HPDE6-E6E7 (cell line): Measurements from ENCODE around the gene CYB5RL.

Source experiments
- DNase-seq: peaks from one replicate; pipeline ENCODE4 v3.0.0; 2011; ENCODE audit warnings: missing footprints; ENCODE audit errors: extremely low spot score

CYB5RL gene

DNA sequence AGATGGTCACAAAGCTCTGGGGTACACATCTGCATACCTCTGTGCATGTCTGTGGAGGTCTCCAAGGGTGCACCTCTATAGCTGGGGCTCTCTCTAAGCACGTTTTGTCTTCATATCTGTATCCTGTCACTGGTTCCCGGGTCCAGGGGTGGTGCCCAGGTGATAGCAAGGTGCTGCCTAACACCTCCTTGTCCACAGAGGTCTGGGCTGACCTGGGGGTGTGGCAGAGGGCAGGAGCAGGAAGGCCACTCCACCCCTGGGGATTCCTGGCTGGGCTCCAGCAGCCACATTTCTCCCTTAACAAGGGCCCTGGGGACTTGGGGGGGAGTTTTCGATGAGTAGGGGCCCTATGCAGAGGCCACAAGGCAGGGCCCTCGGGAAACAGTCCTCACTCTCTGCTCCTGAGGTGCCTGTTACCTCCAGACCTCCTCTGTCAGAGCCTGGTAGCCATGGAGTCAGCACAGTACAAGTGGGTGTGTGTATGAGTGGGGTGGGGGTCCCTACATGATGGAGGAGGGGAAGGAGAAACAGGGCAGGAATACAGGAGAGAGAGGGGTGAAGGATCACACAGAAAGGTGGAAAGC, 40.0 kb downstream of the CYB5RL start:
- no peak for DNase-seq

DNA sequence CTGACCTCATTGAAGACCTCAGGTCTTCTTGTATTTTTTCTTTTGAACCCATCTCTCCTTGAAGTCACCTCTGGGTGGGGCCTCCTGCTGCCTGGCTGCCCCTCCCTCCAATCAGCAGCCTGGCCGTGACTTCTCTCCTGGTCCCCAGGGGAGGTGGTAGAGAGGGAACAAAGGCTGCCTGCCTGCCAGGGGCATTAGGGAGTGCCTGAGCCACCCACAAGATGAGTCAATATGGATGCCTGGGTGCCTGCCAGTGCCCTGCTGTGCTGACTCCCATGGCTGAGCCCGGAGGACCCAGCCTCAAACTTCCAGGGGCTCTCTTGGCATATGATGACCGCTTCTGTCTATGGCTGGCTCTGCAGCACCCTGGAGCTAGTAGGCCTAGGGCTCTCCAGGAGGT, 41.8 kb downstream of the CYB5RL start:
- peak; percentile 53 for DNase-seq

DNA sequence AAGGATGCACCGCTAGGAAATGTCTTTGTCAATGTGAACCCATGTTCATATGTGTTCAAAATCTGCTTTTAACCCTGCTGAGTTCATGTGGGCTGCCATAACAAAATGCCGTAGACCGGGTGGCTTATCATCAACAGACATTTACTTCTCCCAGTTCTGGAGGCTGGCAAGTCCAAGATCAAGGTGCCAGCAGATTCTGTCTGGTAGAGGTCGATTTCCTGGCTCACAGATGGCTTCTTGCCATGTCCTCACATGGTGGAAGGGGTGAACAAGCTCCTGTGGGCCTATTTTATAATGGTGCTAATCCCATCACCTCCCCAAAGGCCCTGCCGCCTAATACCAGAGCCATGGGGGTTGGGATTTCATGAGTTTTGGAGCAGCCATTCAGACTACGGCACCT, 42.4 kb downstream of the CYB5RL start:
- no peak for DNase-seq

DNA sequence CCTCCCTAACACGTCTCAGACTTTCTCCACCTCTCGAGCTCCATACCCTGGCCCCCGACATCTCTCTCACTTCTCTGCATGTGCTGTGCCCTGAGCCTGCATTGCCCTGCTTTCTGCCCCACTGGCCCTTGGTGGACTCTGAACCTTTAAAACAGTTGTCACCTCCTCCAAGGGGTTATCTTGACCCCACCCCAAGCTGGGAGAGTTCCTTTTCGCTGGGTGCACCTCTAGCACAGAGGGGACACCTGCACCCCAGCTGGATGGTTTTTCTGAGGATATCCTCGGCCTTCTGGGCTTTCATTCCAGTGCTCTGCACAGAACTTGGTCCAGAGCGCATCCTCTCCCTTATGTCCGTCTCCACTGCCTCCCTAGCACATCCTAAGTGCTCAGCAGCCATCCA, 42.8 kb downstream of the CYB5RL start:
- no peak for DNase-seq

DNA sequence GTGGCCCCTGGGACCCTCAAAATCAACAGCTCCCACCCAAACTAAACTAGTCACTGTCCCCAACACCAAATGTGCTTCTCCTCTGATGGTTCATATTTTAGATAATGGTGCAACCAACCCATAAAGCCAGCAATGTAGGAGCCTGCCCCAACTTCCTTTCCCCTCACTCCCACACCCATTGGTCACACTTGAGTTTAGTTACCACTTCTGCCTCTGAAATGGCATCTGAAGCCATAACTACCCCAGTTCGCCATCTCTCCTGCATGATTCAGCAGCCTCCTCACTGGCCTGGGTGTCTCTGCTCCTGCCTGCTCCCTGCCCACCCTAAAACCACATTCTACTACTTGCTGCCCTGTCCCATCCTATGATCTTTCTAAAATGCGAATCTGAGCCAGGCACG, 43.6 kb downstream of the CYB5RL start:
- no peak for DNase-seq

DNA sequence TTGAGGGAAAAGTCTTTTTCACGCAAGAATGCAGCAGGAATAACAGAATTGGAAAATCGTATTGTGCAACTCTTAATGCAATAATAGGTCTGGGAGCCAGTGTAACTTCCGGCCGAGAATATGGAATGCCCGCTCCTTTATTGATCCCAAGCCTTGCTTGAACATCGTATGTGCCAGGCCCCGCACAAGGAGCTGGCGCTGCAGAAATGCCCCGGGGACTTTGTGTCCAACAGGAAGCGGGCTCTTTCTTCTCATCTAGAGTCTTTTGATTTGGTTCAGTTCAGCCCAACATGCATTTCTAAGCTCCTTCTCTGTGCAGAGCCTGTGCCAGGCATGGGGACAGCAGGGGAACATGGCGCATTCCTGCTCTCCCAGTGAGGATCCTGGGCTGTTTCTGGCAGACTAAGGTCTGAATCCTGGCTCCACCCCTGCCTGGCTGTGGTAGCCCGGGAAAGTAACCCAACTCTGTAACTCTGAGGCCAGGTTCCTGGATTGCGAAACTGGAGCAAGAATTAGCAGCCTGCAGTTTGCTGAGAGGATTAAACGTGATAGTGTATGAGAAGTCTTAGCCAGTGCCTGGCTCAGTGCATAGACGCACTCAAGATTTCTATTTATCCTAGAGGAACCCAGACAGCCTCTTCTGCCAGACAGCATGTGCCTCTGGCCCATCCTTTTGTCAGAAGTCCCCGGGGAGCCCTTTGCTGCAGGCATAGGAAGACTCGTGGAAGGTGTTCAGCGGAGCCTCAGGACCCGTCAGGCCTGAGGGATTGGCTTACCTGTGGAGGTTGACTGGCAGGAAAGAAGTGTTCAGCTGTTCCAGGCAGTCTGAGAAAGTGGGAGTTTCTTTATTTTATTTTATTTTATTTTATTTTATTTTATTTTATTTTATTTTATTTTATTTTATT, 46.0 kb downstream of the CYB5RL start:
- DNase-seq: peak; percentile 72

DNA sequence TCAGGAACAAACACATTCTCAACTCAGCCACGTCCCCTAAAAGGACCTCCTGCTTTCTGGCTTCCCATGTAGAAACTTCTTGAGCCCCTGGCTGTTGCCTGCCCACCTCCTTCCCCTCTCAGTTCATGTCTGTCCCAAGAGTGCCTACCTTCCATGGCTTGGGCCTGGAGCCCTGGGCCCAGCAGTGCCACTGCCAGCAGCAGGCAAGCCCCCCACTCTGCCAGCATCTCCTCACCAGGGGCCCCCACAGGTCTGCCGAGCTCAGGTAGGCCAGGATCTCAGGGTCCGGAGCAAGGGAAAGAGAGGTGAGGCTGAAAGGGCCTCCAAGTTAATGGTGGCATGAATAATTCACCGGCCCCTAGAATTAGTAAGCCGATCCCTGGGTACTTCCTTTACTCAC, 47.1 kb downstream of the CYB5RL start, which contains the start of gene CDCP2:
CDCP2 (minus strand) TSS at position 305 of the 400 bp plus-strand sequence; CDS start at position 227, 78 bp downstream.
- no peak for DNase-seq

DNA sequence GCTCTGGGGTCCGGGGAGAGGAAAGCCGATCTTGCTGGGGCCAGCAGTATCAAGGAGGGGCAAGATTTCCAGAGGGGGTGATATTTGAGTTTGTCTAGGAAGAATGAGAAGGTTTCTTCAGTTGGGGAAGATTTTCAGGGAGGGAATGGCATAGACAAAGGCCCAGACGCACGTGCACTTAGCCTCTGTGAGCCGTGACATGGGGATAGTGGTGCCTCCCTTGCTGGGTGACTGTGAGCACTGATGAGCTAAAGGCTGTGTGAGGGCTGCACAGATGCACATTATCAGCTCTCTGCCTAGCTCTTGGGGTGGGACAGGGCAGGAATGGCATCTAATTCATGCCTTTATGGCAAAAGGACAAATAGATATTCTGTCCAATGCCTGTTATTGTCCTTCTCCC, 48.8 kb downstream of the CYB5RL start:
- DNase-seq: no peak
